Measurements from ENCODE around the gene OCA2. TPM values are rescaled to one million over a fixed set of nuclear protein-coding genes. Genes with fewer than 3 reads are reported as not detected.

The OCA2 gene
- total RNA-seq, 2 experiments from 2014 or later, result not detected

DNA sequence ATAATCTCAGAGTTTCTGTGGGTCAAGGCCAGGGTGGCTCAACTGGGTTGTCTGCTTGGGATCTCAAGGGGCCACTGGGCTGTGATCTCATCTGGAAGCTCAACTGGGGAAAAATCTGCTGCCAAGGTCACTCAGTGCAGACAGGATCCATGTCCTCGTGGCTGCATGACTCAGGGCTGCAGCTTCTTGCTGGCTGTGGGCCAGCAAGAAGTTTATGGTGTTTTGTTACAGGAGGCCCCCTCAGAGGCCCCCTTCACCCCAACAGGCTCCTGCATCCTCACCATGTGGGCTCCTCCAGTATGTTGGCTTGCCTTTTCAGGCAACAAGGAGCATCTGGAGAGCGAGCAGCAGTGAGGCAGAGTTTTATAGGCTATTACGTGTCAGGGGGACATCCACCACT, 14.6 kb downstream of the OCA2 start:
- POLR2A ChIA-PET, result no interaction called here
- H3K9me3 Mint-ChIP-seq (ENCODE audit: insufficient read depth), result peaks cover 7% of the 10 kb centered on the region
- ATAC-seq, result no peak

DNA sequence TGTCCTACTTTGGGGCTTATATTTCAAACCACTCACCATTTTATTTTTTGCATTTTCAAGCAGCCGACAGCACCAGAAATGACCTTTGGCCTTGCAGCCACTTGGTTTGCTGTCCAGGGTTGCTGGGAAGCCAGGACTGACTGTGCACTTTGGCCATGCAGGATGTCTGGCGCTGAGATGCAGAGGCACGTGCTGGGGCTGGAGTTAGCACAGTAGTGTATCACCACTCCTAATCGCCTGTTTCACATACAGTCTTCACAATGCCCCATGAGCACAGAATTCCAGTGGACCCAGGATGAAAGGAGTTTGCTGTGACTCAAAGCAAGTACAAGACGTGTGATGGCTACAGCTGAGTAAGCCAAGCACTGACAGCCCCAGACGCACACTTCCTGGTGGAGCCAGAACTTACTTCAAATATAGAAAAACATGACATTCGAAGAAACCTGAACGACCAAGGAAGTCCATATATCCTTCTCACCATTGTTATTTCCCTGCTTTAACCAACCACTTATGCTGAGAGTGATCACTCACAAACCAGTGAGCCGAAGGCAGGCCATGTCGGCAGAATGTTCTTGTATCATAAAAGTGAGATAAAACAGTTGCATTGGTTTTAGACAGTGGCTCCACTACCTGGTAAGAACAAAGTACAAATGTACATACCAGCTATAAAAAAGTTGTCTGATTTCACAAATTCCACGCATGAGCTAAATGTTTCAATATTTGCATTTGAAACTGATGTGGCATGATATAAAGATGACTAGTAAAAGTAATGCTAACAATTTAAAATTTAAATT, 16.0 kb downstream of the OCA2 start:
- H3K4me1 Mint-ChIP-seq (ENCODE audit: low read depth), result peaks cover 14% of the 10 kb centered on the region
- peaks cover 1% of the 10 kb centered on the region for H3K9me3 Mint-ChIP-seq (ENCODE audit: insufficient read depth)
- POLR2A ChIA-PET, result no interaction called here
- peaks cover 4% of the 10 kb centered on the region for H3K27me3 Mint-ChIP-seq (ENCODE audit: low read depth)
- DNase-seq (no peak), ATAC-seq (no peak)
- CTCF ChIA-PET, result no interaction called here
- no peak overlapping the region for H3K4me3 Mint-ChIP-seq
- H3K27ac Mint-ChIP-seq, result no peak overlapping the region
- H3K36me3 Mint-ChIP-seq (ENCODE audit: low read depth), result peaks cover 1% of the 10 kb centered on the region

More for the DNA sequence above, 14.6 kb downstream of the OCA2 start:
- Mint-ChIP-seq H3K36me3 (ENCODE audit: low read depth) (peaks cover 4% of the 10 kb centered on the region), H3K27ac (no peak overlapping the region), H3K4me1 (ENCODE audit: low read depth) (peaks cover 14% of the 10 kb centered on the region), H3K27me3 (ENCODE audit: low read depth) (peaks cover 9% of the 10 kb centered on the region), H3K4me3 (no peak overlapping the region)
- CTCF ChIA-PET, result interaction anchor here (2.1 kb wide), 1 partner anchor 14 kb away, joined by 5 read pairs; no protein-coding TSS in a partner anchor
- DNase-seq, result no peak

DNA sequence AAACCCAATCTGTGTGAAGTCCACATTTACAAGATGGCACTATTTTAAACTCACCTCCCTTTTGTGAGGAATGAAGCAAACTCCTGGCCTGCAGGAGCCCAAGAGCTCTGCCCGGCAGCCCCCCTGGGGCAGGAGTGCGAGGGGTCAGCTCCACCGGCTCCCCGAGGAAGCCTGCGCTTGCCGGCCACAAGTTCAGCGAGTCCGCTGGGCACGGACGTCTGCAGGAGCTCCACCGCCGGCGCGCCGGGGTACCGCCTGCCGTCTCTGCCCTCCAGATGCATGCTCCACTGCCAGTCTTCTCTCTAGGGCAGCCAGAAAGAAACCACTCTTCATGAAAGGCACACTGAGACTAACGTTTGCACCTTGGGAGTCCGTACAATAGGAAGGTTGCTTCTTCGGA, 17.5 kb downstream of the OCA2 start:
- CTCF ChIA-PET, result no interaction called here
- H3K27ac Mint-ChIP-seq, result no peak overlapping the region
- H3K4me1 Mint-ChIP-seq (ENCODE audit: low read depth), result peaks cover 6% of the 10 kb centered on the region
- no peaks in the 10 kb centered on the region for H3K36me3 Mint-ChIP-seq (ENCODE audit: low read depth)
- peaks cover 4% of the 10 kb centered on the region for H3K27me3 Mint-ChIP-seq (ENCODE audit: low read depth)
- ATAC-seq (no peak), DNase-seq (no peak)
- no peaks in the 10 kb centered on the region for H3K9me3 Mint-ChIP-seq (ENCODE audit: insufficient read depth)
- H3K4me3 Mint-ChIP-seq, result no peak overlapping the region
- POLR2A ChIA-PET, result no interaction called here

DNA sequence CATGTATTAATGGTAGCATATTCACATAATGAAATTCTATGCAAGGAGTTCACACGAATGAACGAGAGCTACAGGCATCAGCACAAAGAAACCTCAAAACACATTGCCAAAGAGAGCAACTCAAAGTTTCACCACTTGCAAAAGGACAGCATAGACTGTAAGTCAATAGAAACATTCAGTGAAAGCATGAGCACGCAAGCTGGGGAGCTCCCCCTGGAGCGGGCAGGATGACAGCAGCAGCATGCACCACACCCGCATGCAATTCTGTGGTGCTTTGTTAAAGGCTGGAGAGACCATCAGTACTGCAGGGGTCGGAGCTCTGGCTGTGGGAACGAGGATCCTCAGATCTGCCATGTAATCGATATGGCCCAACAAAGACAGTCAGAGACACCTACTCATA, 18.7 kb downstream of the OCA2 start:
- CTCF ChIA-PET, result no interaction called here

DNA sequence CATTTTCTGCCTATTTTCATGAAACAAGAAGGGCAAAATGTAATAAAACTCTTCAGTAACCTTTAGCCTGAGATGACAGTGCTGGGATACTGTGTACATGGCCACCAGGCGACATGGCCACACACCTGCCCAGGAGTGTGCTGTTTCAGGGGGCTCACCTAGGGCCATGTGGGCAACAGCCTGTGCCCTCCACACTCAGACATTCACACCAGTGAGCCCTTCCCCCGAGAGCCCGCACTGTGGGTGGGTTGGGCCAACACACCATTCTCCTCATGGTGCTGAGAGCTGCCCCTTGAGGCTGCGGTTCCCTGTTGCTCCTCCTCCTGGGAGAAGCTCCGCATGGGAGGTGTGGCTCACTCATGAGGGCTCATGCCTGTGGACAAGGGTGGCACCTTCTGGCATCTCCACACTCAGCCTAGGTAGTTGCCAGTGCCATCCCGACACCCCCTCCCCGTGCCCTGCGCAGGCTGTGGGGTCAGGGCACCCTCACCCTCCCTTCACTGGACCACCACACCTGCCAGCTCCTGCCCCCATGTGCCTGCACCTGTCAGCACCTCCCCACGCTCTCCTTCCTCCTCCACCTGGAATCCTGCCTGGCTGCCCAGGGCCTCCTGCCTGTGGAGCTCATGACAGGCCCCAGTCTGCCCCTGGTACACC, 19.7 kb downstream of the OCA2 start:
- ChIA-PET CTCF (interaction anchor here (1.2 kb wide), 1 partner anchor 47 kb away, joined by 3 read pairs; no protein-coding TSS in a partner anchor), POLR2A (no interaction called here)
- DNase-seq, result no peak
- Mint-ChIP-seq H3K36me3 (ENCODE audit: low read depth) (no peaks in the 10 kb centered on the region), H3K27me3 (ENCODE audit: low read depth) (peaks cover 3% of the 10 kb centered on the region), H3K4me1 (ENCODE audit: low read depth) (no peaks in the 10 kb centered on the region), H3K9me3 (ENCODE audit: insufficient read depth) (no peaks in the 10 kb centered on the region), H3K4me3 (no peak overlapping the region), H3K27ac (no peak overlapping the region)
- ATAC-seq, result no peak

More for the DNA sequence above, 18.7 kb downstream of the OCA2 start:
- Mint-ChIP-seq H3K9me3 (ENCODE audit: insufficient read depth) (no peaks in the 10 kb centered on the region), H3K36me3 (ENCODE audit: low read depth) (no peaks in the 10 kb centered on the region), H3K4me1 (ENCODE audit: low read depth) (no peaks in the 10 kb centered on the region), H3K27me3 (ENCODE audit: low read depth) (peaks cover 3% of the 10 kb centered on the region), H3K4me3 (no peak overlapping the region), H3K27ac (no peak overlapping the region)
- DNase-seq (no peak), ATAC-seq (no peak)
- POLR2A ChIA-PET, result no interaction called here

DNA sequence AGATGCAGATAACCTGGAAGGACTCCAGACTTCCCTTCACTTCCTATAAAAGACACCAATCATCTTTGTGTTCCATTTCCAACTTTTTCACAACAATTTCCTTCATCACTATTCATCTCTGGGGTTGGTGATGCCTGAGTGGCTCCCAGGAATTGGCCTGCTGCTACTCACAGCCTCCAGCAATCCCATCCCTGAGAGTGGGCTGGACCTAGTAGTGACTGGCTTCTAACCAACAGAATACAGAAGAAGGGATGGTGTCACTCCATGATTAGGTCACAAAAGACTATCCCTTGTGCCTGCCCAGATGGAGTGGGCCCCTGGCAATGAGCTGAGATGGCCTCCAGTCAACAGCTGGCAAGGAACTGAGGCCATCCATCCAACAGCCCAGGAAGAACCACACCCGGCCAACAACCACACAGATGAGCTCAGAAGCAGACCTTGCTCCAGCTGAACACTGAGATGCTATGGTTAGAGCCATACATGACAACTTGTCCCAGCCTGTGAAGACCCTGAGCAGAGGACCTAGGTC, 20.9 kb downstream of the OCA2 start:
- peaks cover 6% of the 10 kb centered on the region for H3K27me3 Mint-ChIP-seq (ENCODE audit: low read depth)
- ATAC-seq, result no peak
- no peaks in the 10 kb centered on the region for H3K4me1 Mint-ChIP-seq (ENCODE audit: low read depth)
- no peak for DNase-seq
- CTCF ChIA-PET, result interaction anchor here (1.2 kb wide), 1 partner anchor 48 kb away, joined by 3 read pairs; no protein-coding TSS in a partner anchor
- H3K4me3 Mint-ChIP-seq, result no peak overlapping the region
- POLR2A ChIA-PET, result no interaction called here
- no peaks in the 10 kb centered on the region for H3K9me3 Mint-ChIP-seq (ENCODE audit: insufficient read depth)
- no peaks in the 10 kb centered on the region for H3K36me3 Mint-ChIP-seq (ENCODE audit: low read depth)
- H3K27ac Mint-ChIP-seq, result no peak overlapping the region

DNA sequence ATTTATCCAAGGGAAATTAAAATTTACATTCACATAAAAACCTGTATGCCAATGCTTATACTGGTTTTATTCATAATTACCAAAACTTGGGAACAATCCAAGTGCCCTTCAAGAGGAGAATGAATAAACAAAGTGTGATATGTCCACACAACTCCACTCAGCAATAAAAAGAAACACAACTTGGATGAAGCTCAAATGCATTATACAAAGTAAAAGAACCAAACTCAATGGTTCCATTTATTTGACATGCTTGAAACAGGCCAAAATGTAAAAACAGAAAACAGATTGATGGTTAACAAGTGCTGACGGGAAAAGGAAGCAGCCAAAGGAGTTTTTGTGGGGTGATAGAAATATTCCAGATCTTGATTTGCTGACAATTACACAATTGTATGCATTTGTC, 23.5 kb downstream of the OCA2 start:
- CTCF ChIA-PET, result no interaction called here
- ATAC-seq, result no peak
- no peaks in the 10 kb centered on the region for H3K36me3 Mint-ChIP-seq (ENCODE audit: low read depth)

DNA sequence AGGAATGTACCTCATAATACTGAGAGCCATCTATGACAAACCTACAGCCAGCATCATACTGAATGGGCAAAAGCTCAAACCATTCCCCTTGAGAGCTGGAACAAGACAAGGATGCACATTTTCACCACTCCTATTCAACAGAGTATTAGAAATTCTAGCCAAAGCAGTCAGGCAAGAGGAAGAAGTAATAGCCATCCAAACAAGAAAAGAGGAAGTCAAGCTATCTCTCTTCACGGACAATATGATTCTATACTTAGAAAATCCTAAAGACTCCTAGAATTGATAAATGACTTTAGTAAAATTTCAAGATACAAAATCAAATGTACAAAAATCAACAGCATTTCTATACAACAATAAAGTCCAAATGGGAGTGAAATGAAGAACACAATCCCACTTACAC, 30.2 kb downstream of the OCA2 start:
- CTCF ChIA-PET, result no interaction called here
- H3K27ac Mint-ChIP-seq, result no peak overlapping the region
- no peaks in the 10 kb centered on the region for H3K36me3 Mint-ChIP-seq (ENCODE audit: low read depth)
- POLR2A ChIA-PET, result no interaction called here
- no peak overlapping the region for H3K4me3 Mint-ChIP-seq
- DNase-seq (no peak), ATAC-seq (no peak)
- no peaks in the 10 kb centered on the region for H3K9me3 Mint-ChIP-seq (ENCODE audit: insufficient read depth)
- no peaks in the 10 kb centered on the region for H3K4me1 Mint-ChIP-seq (ENCODE audit: low read depth)
- H3K27me3 Mint-ChIP-seq (ENCODE audit: low read depth), result peaks cover 21% of the 10 kb centered on the region

More for the DNA sequence above, 23.5 kb downstream of the OCA2 start:
- POLR2A ChIA-PET, result no interaction called here
- no peak overlapping the region for H3K27ac Mint-ChIP-seq
- no peak overlapping the region for H3K4me3 Mint-ChIP-seq
- DNase-seq, result no peak
- H3K9me3 Mint-ChIP-seq (ENCODE audit: insufficient read depth), result no peaks in the 10 kb centered on the region
- peaks cover 4% of the 10 kb centered on the region for H3K27me3 Mint-ChIP-seq (ENCODE audit: low read depth)
- H3K4me1 Mint-ChIP-seq (ENCODE audit: low read depth), result no peaks in the 10 kb centered on the region

DNA sequence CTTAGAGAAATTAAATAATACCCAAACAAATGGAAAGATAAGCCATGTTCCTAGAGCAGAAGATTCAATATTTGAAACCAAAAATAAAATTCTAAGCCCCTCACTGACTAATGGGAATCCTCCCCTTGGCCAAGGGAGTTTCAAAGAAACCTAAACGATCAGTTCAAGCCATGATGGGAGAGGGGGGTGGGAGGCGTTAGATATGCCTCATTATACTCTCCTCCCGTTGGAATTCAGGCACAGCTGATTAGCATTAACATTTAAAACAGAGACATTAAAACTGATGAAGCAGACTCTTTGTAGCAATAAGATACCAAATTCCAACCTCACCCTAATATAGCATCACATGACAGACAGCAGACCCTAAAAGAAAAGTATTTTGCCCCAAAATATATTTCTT, 32.9 kb downstream of the OCA2 start:
- H3K4me1 Mint-ChIP-seq (ENCODE audit: low read depth), result no peaks in the 10 kb centered on the region
- no peaks in the 10 kb centered on the region for H3K9me3 Mint-ChIP-seq (ENCODE audit: insufficient read depth)
- H3K36me3 Mint-ChIP-seq (ENCODE audit: low read depth), result no peaks in the 10 kb centered on the region
- no peak overlapping the region for H3K4me3 Mint-ChIP-seq
- ChIA-PET CTCF (no interaction called here), POLR2A (no interaction called here)
- ATAC-seq, result no peak
- DNase-seq, result no peak
- peaks cover 21% of the 10 kb centered on the region for H3K27me3 Mint-ChIP-seq (ENCODE audit: low read depth)
- no peak overlapping the region for H3K27ac Mint-ChIP-seq

DNA sequence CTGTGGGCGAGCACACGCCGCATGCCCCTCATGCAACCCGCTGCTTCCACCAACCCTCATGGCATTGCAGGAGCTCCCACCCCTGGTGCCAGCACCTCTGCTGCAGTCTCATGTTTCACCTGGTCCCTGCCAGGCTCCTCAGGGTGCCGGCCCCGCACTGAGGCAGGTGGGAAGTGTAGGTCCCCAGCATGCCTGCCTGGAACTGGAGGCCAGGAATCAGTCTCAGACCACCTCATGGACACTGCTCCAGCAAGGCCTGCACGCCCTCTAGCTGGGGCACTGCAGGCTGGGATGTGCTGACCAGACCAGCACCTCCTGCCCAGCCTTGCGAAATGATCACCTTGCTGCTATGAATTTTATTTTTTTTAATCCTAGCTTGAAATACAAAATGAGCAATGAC, 39.1 kb downstream of the OCA2 start:
- ATAC-seq (no peak), DNase-seq (no peak)
- Mint-ChIP-seq H3K36me3 (ENCODE audit: low read depth) (no peaks in the 10 kb centered on the region), H3K27me3 (ENCODE audit: low read depth) (peaks cover 8% of the 10 kb centered on the region), H3K4me1 (ENCODE audit: low read depth) (no peaks in the 10 kb centered on the region), H3K4me3 (no peak overlapping the region), H3K9me3 (ENCODE audit: insufficient read depth) (no peaks in the 10 kb centered on the region), H3K27ac (no peak overlapping the region)
- ChIA-PET CTCF (no interaction called here), POLR2A (no interaction called here)

DNA sequence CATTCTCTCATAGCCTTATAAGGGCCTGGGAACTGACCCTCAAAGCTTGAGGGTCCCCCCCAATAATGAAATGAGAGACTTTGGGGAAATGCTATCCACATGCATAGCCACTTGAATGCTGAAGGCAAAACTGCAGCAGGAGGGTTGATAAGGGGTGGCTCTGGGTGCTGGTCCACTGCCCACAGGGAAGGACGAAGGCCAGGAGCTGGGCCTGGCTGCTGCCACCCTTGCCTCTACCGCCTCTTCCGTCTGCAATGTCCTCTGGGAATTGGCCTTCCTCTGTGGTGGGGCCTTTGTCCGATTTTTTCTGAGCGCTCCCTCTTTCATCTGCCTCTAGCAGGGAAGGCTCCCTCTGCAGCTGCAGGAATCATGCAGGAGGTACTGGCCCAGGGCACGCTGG, 41.0 kb downstream of the OCA2 start:
- DNase-seq, result no peak
- H3K4me3 Mint-ChIP-seq, result no peak overlapping the region
- CTCF ChIA-PET, result no interaction called here
- ATAC-seq, result no peak
- H3K27ac Mint-ChIP-seq, result no peak overlapping the region
- no peaks in the 10 kb centered on the region for H3K4me1 Mint-ChIP-seq (ENCODE audit: low read depth)
- POLR2A ChIA-PET, result no interaction called here
- H3K9me3 Mint-ChIP-seq (ENCODE audit: insufficient read depth), result no peaks in the 10 kb centered on the region
- no peaks in the 10 kb centered on the region for H3K36me3 Mint-ChIP-seq (ENCODE audit: low read depth)
- H3K27me3 Mint-ChIP-seq (ENCODE audit: low read depth), result peaks cover 1% of the 10 kb centered on the region

DNA sequence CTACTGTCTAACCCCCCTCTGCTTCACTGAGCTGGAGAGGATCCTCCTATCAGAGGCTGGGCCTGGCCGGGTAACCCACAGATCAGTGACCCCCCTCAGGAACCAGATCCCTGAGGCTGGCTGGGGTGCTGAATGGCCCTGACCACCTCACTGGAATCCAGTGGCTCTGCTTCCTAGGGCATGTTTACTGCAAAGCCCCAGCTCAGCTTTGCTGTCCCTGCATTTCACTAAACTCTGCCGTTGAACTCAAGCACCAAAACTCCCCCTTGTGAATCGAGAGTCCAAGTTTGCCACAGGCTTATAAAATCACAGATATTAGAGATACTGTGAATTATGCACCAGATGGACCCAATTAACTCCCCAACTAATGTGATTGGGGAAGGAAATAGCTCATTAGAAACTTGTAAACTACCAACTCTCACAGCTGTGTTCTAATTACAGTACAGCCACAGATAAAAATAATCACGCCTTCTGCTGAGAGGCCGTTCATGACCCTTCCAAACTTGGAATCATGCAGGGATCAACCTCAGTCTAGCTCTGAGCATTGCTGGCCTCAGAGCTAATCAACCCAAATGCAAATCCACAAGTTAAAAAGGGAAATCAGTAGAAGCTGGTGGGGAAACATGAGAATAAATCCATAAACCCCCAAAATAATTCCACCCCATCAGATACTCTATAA, 47.0 kb downstream of the OCA2 start:
- Mint-ChIP-seq H3K4me3 (no peak overlapping the region), H3K27ac (no peak overlapping the region), H3K4me1 (ENCODE audit: low read depth) (no peaks in the 10 kb centered on the region), H3K36me3 (ENCODE audit: low read depth) (no peaks in the 10 kb centered on the region), H3K27me3 (ENCODE audit: low read depth) (no peaks in the 10 kb centered on the region), H3K9me3 (ENCODE audit: insufficient read depth) (no peaks in the 10 kb centered on the region)
- DNase-seq, result no peak
- POLR2A ChIA-PET, result no interaction called here
- CTCF ChIA-PET, result no interaction called here
- no peak for ATAC-seq

All from activated CD8-positive, alpha-beta T cell treated with anti-CD3 and anti-CD28 coated beads, Interleukin-2, amount 10 ng/mL, durations not matched to agents 7 days and 5 days (primary cell).